ENCODE measurements around the gene PC.

Gene PC

DNA sequence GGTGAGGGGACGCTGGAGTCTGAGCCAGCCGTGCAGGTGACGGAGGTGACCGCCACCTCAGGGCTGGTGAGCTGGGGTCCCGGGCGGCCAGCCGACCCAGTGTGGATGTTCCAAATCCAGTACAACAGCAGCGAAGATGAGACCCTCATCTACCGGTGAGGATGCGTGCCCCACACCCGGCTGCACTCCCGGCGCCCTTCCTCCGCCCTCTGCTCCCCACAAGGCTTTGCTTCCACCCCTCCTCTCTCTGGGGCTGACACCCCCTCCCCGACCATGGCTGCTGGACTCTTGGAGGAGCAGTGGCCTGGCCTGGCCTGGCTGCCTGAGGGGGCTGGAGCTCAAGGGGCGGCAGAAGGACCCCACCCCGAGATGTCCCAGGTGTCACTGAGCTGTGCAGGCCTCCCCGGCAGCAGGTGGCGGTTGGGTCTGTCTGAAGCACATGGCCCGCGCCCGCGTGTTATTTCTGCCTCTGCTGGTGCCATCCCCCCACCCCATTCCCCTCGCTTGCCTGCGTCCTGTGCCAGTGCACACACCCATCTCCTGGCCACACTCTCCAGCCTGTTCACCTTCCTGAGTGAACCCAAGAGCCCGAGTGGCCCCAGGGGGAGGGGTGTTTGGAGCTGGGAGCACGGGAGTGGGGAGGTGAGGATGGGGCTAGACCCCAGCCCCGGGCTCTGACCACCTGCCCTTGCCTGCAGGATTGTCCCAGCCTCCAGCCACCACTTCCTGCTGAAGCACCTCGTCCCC lies 99.1 kb downstream of the PC start:
- in situ Hi-C loops (cut with MboI; ENCODE audit: low pct_unique_long_range_greater_than_20kb, low sequenced_read_pairs, unreplicated experiment) = no loop called here
- no peak for DNase-seq (ENCODE audit: low spot score)
- TF ChIP-seq, protein P1, sequence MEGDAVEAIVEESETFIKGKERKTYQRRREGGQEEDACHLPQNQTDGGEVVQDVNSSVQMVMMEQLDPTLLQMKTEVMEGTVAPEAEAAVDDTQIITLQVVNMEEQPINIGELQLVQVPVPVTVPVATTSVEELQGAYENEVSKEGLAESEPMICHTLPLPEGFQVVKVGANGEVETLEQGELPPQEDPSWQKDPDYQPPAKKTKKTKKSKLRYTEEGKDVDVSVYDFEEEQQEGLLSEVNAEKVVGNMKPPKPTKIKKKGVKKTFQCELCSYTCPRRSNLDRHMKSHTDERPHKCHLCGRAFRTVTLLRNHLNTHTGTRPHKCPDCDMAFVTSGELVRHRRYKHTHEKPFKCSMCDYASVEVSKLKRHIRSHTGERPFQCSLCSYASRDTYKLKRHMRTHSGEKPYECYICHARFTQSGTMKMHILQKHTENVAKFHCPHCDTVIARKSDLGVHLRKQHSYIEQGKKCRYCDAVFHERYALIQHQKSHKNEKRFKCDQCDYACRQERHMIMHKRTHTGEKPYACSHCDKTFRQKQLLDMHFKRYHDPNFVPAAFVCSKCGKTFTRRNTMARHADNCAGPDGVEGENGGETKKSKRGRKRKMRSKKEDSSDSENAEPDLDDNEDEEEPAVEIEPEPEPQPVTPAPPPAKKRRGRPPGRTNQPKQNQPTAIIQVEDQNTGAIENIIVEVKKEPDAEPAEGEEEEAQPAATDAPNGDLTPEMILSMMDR (IDR thresholded peaks at IDR 0.05; ENCODE audit: extremely low read depth, insufficient read depth, missing control alignments) = no peak

DNA sequence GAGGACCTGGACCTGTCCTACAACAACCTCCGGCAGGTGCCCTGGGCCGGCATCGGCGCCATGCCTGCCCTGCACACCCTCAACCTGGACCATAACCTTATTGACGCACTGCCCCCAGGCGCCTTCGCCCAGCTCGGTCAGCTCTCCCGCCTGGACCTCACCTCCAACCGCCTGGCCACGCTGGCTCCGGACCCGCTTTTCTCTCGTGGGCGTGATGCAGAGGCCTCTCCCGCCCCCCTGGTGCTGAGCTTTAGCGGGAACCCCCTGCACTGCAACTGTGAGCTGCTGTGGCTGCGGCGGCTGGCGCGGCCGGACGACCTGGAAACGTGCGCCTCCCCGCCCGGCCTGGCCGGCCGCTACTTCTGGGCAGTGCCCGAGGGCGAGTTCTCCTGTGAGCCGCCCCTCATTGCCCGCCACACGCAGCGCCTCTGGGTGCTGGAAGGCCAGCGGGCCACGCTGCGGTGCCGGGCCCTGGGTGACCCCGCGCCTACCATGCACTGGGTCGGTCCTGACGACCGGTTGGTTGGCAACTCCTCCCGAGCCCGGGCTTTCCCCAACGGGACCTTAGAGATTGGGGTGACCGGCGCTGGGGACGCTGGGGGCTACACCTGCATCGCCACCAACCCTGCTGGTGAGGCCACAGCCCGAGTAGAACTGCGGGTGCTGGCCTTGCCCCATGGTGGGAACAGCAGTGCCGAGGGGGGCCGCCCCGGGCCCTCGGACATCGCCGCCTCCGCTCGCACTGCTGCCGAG lies 99.8 kb downstream of the PC start:
- in situ Hi-C loops (cut with MboI; ENCODE audit: low pct_unique_long_range_greater_than_20kb, low sequenced_read_pairs, unreplicated experiment) = no loop called here

DNA sequence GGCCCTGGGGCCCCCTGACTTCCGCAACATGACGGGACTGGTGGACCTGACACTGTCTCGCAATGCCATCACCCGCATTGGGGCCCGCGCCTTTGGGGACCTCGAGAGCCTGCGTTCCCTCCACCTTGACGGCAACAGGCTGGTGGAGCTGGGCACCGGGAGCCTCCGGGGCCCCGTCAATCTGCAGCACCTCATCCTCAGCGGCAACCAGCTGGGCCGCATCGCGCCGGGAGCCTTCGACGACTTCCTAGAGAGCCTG lies 100.3 kb downstream of the PC start:
- in situ Hi-C loops (cut with MboI; ENCODE audit: low pct_unique_long_range_greater_than_20kb, low sequenced_read_pairs, unreplicated experiment) = no loop called here
- TF ChIP-seq, protein P1 (IDR thresholded peaks at IDR 0.05; ENCODE audit: extremely low read depth, insufficient read depth, missing control alignments) = no peak

More for the DNA sequence above, 99.8 kb downstream of the PC start:
- TF ChIP-seq, protein P1 (IDR thresholded peaks at IDR 0.05; ENCODE audit: extremely low read depth, insufficient read depth, missing control alignments) = no peak
- no peak for DNase-seq (ENCODE audit: low spot score)

DNA sequence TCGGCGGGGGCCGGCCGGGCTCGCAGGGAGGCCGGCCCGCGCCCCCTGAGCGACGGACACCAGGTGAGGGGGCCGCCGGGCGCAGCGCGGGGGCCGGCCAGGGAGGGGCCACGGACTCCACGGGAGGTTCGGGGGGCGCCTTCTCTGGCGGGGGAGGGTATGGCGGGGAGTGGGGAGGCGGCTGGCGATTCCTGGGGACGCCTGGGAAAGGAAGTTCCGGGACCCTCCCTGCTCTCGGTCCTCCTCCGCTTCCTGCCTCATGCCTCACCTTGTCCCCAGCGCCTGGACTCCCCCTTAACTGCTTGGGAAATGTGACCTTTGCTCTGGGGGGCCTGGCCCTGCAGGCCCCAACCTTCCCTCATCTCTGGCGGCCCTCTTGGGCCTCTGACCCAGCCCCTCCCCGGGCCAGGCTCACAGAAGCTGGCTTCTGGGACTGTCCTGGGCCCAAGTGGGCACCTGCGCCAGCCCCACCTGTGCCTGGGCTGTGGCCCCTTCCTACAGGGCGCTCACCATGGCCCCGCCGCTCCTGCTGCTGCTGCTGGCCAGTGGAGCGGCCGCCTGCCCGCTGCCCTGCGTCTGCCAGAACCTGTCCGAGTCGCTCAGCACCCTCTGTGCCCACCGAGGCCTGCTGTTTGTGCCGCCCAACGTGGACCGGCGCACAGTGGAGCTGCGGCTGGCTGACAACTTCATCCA lies 100.8 kb downstream of the PC start:
- peak; percentile 79 for DNase-seq (ENCODE audit: low spot score)
- TF ChIP-seq, protein P1 (IDR thresholded peaks at IDR 0.05; ENCODE audit: extremely low read depth, insufficient read depth, missing control alignments) = no peak
- in situ Hi-C loops (cut with MboI; ENCODE audit: low pct_unique_long_range_greater_than_20kb, low sequenced_read_pairs, unreplicated experiment) = no loop called here

More for the DNA sequence above, 100.3 kb downstream of the PC start:
- no peak for DNase-seq (ENCODE audit: low spot score)

DNA sequence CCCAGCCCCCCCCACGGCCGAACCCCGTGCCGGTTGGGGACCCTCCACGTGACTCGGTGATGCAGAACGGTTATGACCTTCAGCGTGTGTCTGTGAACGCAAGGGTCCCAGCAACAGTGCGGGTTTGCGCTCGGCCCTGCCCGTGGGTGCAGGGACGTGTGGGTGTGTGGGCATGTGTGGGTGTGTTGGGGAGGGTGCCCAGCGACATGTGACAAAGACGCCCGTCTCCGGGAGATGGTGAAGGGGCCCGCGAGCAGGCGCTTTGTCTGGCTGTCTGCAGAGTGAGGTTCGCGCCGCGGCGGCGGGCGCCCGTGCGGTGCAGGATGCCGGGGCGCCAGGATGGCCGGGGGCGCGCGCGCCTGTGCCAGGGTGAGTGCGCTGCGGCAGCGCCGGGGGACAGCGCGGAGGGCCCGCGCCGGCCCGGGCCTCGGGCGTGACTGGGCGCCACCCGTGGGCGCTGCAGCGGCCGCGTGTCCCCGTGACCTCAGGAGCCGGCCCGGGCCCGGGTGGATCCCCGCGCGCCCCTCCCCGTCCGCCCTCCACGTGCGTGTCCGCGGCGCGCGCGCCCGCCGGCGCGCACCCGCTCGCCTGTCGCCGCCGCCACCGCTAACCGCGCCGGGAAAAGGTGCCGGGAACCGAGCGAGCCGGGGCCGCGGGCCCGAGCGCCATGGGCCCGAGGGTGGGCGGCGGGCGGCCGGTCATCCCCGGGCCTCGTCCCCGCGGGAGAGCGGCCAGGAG lies 101.5 kb downstream of the PC start, which contains the start of gene LRFN4:
Gene LRFN4, plus strand, starts transcription at position 569 of the 738 bp plus-strand sequence. CDS start 681 bp downstream, outside the sequence.
- DNase-seq (ENCODE audit: low spot score) = peak; percentile 86
- TF ChIP-seq, protein P1 (IDR thresholded peaks at IDR 0.05; ENCODE audit: extremely low read depth, insufficient read depth, missing control alignments) = no peak
- in situ Hi-C loops (cut with MboI; ENCODE audit: low pct_unique_long_range_greater_than_20kb, low sequenced_read_pairs, unreplicated experiment) = no loop called here

Data from GM13977 (cell line).